ENCODE results near the gene MYRF.

MYRF gene

GRCh38 chr11:61718046-61718531 is 34.3 kb upstream of the MYRF start:
- DNase-seq (ENCODE audit: insufficient read length, low spot score) (no peak), FAIRE-seq (no peak)
- TF ChIP-seq CTCF (IDR thresholded peaks at IDR 0.05; ENCODE audit: insufficient read depth, missing control alignments) = no peak

GRCh38 chr11:61718621-61719302 is 33.7 kb upstream of the MYRF start:
- TF ChIP-seq CTCF (IDR thresholded peaks at IDR 0.05; ENCODE audit: insufficient read depth, missing control alignments) = no peak
- no peak for FAIRE-seq
- DNase-seq (ENCODE audit: insufficient read length, low spot score) = no peak

- TF ChIP-seq CTCF (IDR thresholded peaks at IDR 0.05; ENCODE audit: insufficient read depth, missing control alignments) = no peak
- DNase-seq (ENCODE audit: insufficient read length, low spot score) (no peak), FAIRE-seq (no peak)
Observed at GRCh38 chr11:61719978-61720377, 32.5 kb upstream of the MYRF start.

GRCh38 chr11:61720597-61720996 is 31.8 kb upstream of the MYRF start:
- DNase-seq (ENCODE audit: insufficient read length, low spot score) (no peak), FAIRE-seq (no peak)
- no peak for TF ChIP-seq CTCF (IDR thresholded peaks at IDR 0.05; ENCODE audit: insufficient read depth, missing control alignments)

GRCh38 chr11:61724437-61724836 is 28.0 kb upstream of the MYRF start:
- no peak for FAIRE-seq
- no peak for TF ChIP-seq CTCF (IDR thresholded peaks at IDR 0.05; ENCODE audit: insufficient read depth, missing control alignments)
- DNase-seq (ENCODE audit: insufficient read length, low spot score) = no peak

GRCh38 chr11:61725781-61726231 is 26.6 kb upstream of the MYRF start:
- FAIRE-seq (no peak), DNase-seq (ENCODE audit: insufficient read length, low spot score) (no peak)
- TF ChIP-seq CTCF (IDR thresholded peaks at IDR 0.05; ENCODE audit: insufficient read depth, missing control alignments) = no peak

- no peak for TF ChIP-seq CTCF (IDR thresholded peaks at IDR 0.05; ENCODE audit: insufficient read depth, missing control alignments)
- DNase-seq (ENCODE audit: insufficient read length, low spot score) (no peak), FAIRE-seq (no peak)
Observed at GRCh38 chr11:61726775-61727174, 25.7 kb upstream of the MYRF start.

Measured in D721Med (cell line).